Stimulated activated CD4-positive, alpha-beta T cell treated with anti-CD3 and anti-CD28 coated beads, Interleukin-4, amount 100 ng/mL, for 48 hours (primary cell): Measurements from ENCODE around the gene GNG7.
"Not testable (repeated sequence)": the region's sequence is repeated elsewhere in the genome, so short reads cannot be mapped to it uniquely, and the experiment has no call there.

Experiments
- DNase-seq, 2 donors: peaks; one replicate each; pipeline ENCODE4 v3.0.0-alpha.2; 2020; ENCODE audit warnings: low read depth in 2 of 2

The GNG7 gene

DNA sequence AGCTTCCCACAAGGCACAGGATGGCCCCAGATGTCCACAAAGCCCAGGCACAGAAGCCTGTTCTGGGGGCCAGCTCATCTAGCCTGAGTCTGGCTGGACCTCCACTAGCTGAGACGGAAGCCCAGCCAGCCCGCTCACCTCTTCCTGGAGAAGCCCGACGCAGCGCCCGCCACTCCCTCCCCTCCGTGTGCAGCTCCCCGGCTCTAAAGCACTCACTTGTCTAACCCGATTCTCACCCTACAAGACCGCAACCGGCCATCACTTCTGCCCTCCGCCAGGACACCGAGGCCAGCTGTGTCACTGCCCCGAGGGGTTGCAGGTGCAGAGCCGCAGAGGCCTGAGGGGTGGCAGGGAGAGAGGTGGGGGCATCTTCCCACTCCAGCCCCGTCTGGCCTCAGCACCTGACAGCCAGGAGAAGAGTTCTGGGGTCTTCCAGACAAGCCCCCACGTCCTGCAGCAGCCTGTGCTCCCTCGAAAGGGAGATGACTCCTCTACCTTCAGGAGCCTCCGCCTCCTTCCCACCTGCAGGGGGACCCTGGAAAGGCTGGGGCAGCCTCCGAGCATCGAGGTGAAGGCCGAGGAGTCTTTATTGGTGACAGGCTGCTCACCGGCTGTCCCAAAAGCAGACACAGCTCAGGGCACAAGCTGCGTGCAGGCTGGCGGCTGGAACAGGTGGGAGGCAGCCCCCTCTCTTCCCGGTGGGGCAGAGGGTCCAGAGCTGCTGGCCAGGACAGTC is 24.6 kb upstream of the GNG7 start:
- DNase-seq: no peak

DNA sequence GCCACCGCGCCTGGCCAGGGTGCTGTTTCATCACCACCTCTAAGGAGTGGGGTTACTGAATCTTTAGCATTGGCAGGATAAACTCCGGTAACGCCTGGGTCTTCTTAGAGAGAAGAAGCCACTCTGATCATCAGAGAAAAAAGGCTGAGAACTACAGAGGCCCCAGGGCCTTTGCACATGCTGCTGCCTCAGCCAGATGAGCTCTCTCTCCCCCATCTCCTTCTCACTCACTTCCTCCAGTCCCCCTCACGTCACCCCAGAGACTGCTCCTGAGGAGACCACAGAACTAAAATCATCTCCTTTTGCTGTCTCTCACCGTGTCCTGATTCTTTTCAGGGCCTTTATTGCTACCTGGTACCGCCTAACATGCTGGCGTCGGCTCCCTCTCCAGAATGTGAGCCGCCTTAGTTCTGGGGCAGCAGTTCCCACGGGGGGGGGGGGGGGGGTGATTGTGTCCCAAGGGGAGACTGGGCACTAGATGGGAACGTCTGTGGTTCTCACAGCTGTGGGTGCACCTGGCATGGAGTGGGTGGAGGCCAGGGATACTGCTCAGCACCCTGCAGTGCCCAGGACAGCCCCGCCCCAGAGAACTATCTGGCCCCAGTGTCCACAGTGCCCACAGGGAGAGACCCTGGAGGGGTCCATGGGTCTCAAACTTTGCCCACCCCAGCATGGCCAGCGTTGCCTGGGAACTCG is 23.8 kb upstream of the GNG7 start:
- no peak for DNase-seq

DNA sequence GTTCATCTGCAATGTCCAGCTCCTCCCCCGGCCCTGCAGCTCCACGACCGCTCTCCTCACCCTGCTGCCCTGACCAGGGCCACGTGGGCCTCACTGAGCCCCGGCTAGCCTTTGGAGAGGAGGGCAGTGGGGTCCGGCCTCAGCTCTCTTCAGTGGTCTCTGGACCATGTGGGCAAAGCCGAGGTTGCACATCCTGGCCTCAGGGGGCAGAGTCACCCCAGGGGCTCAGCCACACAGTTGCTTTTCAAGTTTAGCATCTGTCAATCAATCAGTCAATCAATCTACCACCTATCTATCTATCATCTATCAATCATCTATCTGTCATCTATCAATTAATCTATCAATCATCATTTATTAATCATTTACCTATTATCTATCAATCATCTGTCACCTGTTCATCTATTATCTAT is 21.7 kb upstream of the GNG7 start:
- no peak for DNase-seq

DNA sequence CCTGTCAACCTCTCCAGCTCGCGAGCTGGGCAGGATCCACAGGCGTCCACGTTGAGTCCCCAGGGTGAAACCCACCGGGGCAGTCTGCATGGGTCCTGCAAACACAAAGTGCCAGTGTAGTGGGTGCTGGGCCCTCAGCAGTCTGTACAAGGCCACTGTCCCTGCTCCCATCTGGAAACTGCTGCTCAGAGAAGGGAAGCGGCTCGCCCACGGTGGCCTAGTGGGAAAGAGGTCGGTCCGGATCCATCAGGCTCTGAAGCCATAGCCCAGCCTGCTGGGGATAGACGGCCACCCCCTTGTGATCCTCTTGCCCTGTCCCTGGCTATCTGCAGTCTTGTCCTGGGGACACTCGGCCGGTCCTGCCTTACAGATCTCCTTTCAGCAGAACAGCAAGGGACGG is 21.3 kb upstream of the GNG7 start:
- DNase-seq: no peak

DNA sequence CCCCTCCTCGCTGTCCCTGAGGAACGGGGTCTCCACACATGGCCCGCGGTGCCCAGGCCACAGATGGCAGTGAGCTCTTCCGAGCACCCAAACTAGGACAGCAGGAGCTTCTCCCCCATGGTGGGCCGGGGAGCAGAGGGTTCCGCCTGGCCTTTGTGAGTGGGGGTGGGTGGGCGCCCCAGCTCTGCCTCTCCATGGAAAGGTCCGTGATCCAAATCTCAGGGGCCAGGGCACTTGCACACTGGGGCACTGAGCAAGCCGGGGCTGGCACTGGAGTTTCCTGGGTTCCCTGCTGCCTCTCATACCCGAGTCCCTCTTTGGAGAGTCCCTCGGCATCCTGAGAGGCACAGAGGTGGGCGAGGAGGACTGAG is 20.8 kb upstream of the GNG7 start:
- no peak for DNase-seq

DNA sequence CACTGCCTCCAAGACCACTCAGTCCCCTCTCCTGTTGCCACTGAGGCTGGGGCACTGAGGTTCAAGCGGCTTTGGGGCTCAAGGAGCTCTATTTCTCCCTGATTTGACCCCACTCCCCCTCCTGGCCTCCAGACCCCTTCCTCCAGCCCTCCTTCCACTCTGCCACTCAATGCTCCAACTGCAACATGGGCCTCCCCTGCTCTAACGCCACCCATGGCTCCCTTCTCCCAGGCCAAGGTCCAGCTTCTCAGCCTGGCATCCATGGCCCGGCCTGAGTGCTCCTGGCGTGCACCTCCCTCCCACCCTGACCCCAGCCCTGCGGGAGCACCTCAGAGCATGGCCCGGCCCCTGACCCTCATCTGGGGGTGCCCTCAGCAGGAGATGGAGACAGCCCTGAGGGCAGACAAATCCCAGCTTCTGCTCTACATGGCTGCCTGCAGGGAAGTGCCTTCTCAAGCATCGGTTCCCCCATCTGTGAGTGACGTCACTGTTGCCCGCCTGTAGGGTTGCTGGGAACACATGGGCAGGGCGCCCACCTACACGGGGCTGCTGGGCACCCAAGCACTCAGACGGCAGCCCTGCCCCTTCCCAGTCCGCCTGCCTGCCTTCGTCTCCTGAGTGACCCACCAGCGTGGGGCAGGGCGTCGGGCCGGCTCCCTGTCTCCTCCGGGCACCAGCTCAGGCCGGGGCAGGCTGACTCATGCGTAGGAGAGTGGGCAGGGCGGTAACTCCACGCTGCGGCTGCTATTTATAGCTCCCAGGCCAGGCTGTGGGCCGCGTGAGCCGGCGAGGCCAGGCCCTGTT is 20.2 kb upstream of the GNG7 start:
- no peak for DNase-seq

DNA sequence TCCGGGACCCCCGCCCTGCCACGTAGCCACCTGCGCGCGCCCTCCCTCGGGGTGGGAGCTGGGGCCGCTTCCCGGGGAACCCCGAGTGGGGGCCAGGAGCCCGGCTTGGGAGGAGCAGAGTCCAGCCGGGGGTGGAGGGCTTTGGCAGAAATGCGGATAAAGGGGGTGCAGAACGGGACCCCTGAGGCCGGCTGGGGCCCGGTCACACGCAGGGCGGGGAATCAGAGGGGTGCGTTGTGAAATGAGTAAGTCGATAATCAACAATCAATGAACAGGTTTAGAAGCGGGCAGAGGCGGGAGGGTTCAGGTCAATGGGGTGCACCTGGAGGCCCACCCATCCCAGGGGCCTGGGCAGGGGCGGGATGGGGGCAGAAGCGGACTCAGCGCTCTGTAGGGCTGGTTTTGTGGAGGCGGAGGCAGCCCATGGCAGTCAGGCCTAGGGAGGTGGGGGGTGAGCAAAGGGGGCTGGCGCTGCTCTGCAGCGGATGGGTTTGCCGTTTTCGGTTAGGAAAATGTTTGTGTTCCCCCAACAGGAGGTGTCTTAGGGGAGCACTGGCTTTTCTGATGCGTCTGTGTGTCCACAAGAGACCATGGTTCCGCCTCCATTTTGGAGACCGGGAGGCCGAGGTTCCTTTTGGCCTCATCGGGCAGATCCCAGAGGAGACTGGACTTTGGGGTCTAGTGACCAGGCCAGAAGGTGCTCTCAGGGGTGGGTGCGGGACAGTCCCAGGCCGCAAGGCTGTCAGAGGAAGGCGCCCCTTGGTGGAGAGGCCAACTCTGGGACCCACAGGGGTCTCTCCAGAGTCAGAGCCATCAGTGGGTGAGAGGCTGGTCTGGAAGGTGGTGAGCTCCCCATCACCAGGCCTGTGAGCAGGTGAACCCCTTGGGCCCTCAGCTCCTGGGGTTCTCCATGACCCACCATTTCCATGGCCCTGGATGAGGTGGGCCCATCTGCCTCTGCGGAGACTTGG is 19.4 kb upstream of the GNG7 start:
- no peak for DNase-seq

DNA sequence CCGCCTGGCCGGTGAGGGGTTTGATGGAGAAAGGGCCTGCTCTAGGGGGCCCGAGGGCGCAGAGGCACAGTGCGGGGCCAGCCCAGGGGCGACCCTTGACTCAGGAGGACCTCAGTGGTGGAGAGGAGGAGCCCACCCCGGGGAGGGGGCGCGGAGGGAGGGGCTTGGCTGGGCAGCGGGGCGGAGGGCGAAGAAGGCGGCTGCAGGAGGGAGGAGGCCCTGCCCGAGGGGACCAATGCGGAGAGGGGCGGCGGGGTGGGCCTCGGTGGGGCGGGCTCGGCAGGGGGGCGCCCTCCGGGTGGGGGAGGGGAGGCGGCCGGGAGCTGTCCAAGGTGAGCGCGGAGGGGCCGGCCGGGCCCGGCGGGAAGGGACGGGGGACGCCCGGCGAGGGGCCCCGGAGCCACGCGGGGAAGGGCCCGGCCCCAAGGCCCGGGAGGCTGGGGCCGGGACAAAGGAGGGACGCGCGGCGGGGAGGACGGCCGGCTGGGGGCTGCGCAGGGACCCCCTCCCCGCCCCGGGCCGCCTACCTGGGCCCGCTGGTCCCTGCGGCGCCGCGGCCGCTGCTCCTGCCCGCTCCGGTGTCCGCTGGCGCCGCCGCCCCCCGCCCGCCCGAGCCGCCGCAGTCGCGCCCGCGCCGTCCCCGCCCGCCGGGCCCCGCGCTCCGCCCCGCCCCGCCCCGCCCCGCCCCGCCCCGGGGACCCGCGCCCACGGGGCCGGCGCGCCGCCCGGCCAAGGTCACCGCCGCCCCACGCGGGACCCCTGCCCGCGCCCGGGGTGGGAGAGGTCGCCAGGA is 18.5 kb upstream of the GNG7 start, which contains the start of gene DIRAS1:
DIRAS1 (minus strand) TSS at position 596 of the 793 bp plus-strand sequence. CDS start 3,566 bp downstream, outside the sequence.
- no peak for DNase-seq

DNA sequence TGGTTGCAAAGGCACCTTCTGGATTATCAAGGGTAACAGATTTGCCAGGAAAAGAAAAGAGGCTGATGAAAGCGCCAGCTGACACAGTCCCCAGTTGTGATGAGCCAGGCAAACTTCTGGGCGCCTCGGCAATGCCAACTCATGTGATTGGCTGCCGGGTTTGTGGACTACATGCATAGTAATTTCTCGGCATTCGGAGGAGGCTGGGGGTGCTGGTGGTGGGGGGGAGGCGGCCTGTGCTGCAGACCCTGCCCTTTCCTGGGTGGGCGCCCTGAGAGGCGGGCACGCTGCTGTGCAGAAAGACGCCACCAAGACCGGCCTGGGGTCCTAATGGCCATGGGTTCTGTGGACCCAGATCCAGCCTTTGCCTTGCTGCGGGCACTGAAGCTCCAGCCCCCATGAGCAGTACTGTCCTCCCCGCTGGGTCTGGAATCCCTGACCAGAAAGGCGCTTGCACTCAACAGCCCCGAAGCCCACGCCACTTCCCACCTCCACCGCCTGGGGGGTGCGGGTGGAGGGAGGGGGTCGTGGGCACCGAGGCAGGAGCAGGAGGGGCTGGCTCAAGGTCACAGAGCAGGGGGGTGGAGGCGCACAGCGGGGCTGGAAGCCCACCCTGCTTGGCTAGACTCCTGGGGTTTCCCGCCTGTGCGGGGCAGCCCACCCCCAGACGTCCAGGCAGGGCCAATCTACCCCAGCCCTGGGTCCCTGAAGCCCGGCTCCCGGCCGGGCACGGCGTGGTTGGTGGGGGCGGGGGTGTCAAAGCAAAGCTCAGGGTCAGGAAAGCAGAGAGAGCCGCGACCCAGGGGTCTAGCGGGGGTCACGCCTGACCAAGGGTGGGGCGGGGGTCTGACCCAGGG is 17.7 kb upstream of the GNG7 start:
- DNase-seq: no peak

DNA sequence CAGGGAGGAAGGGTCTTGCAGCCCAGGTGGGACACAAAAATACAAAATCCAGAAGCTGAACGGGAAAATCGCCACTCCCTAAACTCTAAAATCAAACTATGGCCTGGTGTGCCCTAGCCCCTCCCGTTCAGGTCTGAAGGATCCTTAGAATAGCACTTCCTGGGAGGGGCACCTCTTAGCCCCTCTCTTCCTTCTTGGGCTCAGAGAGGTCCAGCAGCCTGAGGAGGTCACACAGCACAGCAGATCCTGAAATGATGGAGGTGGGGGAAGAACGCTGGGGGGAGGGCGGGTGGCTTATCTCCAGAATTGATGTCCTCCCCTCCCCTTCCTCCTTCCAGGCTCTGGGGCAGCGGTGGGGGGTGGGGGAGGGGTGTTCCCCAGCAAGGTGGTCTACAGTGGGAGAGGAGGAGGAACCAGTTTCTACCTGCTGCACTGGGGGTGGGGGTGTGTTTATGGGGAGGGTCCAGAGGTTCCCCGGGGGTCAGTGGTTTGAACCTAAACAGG is 16.8 kb upstream of the GNG7 start:
- DNase-seq: no peak

DNA sequence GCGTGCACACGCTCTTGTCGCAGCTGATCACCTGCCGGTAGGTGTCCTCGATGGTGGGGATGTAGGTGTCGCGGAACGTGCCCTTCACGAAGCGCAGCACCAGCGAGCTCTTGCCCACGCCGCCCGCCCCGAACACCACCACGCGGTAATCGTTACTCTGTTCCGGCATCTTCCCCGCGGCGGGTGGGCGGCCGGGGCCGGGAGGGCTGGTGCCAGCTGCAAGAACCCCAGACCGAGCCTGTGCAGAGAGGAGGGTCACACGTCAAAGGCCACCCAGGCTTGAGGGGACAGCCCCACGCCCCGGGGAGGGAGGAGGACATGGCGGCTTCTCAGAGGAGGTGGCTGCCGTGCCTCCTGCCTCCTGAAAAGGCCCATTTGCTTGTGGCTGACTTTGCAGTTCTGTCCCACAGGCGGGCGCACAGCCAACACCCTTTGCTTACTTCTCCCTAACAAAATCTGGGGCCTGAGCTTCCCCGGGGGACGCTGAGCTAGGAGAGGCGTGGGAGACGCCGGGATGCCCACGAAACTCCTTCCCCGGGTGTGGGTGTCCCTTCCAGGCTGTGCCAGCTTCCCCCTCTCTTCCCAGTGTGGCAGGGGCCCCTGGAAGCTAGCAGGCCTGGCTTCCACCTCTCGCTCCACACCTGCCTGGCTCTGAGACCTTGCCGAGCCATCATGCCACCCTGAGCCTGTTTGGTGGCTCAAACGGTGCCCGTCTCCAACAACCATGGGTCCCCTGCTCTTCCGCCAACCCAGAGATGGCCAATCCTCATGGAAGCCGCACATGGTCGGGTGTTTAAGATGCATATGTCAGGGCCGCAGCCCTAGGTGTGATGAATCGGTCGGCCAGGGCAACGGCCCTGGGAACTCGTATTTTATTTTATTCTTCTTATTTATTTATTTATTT is 15.4 kb upstream of the GNG7 start:
- DNase-seq: no peak

DNA sequence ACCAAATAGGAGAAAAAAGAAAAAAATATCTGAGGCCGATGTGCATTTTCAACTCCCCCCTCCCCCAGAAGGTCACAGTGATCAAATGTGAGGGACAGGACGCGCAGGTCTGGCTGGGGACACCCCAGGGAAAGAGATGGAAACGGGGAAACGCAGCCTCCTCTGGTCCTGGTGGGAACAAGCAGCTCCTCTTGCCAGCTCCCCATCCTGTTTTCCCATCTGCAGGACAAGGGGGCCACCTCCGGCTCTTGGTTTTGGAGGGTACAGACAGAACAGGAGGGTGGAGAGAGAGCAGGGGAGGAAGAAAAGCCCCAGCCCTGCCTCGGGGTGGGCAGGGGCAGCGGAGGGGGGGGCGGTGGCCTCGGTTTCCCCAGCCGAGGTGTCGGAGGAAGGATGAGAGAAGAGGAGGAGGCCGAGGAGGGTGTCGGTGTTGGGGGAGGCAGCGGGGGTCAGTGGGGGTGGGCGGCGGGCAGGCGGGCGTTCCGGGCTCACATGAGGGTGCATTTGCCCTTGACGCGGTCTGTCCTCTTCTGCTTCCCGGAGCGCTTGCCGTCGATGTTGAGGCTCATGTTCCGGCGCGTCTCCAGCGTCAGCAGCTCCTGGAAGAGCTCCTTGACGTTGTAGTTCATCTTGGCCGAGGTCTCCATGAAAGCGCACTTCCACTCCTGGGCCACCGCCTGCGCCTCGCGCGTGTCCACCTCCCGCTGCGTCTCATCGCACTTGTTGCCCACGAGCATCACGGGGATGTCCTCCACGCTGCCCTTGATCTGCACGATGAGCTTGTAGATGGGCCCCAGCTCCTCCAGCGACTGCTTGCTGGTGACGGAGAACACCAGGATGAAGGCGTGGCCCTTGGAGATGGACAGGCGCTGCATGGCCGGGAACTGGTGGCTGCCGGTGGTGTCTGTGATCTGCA is 14.5 kb upstream of the GNG7 start:
- DNase-seq: no peak

DNA sequence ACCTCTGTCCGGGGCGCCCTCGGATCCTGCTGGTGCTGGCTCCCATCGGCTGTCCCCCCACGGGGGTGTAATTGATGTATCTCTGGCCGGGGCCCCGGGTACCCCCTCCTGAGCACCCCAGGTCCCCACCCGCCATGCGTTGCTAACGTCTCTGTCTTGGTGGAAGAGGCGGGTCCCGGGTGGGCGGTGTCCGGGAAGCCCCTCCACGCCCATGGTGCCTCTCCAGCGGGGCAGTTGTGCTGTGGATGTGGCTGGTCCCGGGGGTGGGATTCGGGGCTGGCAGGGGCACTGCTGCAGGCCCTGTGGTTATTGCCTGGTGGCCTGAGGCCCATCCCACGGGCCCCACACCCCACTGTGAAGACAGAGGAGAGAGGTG is 13.8 kb upstream of the GNG7 start:
- DNase-seq: no peak

DNA sequence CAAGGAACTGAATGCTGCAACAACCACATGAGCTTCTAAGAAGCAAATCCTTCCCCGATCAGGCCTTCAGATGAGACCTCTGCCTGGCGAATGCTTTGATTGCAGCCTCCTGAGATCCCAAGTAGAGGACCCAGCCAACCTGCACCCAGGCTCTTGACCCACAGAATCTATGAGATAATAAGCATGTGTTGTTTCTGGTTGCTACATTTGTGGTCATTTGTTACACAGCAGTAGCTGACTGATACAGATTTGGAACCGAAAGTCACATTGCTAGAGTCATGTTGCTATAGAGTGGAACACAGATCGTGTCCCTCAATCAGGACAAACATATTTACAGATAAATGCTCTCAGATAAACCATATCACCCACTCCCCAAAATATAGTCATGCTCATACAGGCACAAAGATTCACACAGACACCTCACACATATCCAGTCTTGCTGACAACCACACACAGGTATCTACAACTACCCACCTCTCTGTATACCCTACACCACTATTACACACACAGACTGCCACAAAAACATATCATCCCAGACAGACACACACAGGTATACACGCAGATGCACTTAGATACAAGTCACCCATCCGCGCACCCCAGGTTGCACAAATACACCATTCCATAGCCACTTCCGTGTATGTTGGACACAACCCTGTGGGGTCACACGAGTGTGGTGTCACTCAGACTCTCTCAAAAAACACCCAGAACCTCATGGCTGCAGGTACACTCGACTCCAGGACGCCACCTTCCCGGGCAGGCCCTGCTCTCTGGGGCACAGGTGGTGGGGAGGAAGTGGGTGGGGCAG is 13.2 kb upstream of the GNG7 start:
- DNase-seq: no peak

DNA sequence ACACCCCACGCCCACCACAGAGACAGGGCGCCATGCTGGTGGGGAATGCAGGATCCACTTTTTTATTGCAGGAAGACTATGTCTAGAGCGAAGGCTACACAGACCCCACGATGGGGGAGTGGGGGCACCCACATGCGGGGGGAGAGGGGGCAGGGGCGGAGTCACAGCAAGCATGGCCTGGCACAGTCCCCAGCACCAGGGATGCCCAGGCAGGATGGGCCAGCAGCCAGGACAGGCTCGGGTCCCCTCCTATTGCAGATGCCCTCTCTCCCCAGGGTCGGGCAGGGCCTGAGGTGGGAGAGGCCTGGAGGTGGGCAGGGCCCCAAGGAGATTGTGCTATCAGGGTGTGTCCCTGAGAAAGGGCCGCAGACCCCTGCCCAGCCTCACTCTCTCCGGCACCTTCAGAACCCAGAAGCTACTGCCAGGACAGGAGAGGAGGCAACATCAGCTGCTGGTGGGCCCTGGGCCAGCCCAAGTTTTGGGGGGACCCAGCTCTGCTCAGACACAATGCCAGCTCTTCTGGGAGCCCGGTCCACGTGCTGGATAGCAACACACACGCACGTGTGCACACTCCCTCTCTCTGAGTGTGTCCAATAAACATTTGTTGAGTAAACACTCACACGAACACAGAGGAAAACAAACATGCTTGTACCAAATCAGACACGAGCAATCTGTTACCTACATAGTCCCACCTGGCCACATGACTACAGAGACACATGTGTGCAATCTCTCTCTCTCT is 12.2 kb upstream of the GNG7 start:
- DNase-seq: no peak

DNA sequence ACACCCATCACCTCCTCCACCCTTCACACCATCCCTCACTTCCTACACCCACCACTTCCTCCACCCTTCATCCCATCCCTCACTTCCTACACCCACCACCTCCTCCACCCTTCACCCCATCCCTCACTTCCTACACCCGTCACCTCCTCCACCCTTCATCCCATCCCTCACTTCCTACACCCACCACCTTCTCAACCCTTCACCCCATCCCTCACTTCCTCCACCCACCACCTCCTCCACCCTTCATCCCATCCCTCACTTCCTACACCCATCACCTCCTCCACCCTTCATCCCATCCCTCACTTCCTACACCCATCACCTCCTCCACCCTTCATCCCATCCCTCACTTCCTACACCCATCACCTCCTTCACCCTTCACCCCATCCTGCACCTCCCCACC is 11.6 kb upstream of the GNG7 start:
- DNase-seq: not testable (repeated sequence)
